Measurements from ENCODE around the gene FMO4.
A peak's percentile ranks its signal among the peaks of the same experiment; 100 is the strongest.
"Not testable (repeated sequence)": the region's sequence is repeated elsewhere in the genome, so short reads cannot be mapped to it uniquely, and the experiment has no call there.

Gene FMO4

GRCh38 chr1:171313835-171314320 lies at the start of gene FMO4:
Gene FMO4 (plus strand): TSS chr1:171314183. CDS start chr1:171319826, 5,643 bp downstream.
- DNase-seq (ENCODE audit: insufficient read length, low spot score) (peak; percentile 93), FAIRE-seq (peak; percentile 80)

- no peak for FAIRE-seq
- DNase-seq (ENCODE audit: insufficient read length, low spot score), result no peak
These were observed 48.3 kb upstream of the FMO4 start for GRCh38 chr1:171265686-171266085.

- DNase-seq (ENCODE audit: insufficient read length, low spot score), result no peak
- no peak for FAIRE-seq
These were observed 47.1 kb upstream of the FMO4 start for GRCh38 chr1:171266930-171267329.

- DNase-seq (ENCODE audit: insufficient read length, low spot score) (no peak), FAIRE-seq (no peak)
These were observed 46.6 kb upstream of the FMO4 start for GRCh38 chr1:171267391-171267790.

GRCh38 chr1:171270806-171271205 lies 43.2 kb upstream of the FMO4 start:
- DNase-seq (ENCODE audit: insufficient read length, low spot score), result no peak
- FAIRE-seq, result no peak

- DNase-seq (ENCODE audit: insufficient read length, low spot score) (no peak), FAIRE-seq (no peak)
These were observed 36.4 kb upstream of the FMO4 start for GRCh38 chr1:171277534-171277933.

GRCh38 chr1:171279234-171279633 lies 34.7 kb upstream of the FMO4 start:
- no peak for FAIRE-seq
- DNase-seq (ENCODE audit: insufficient read length, low spot score), result no peak

- FAIRE-seq, result no peak
- no peak for DNase-seq (ENCODE audit: insufficient read length, low spot score)
These were observed 34.3 kb upstream of the FMO4 start for GRCh38 chr1:171279678-171280077.

- DNase-seq (ENCODE audit: insufficient read length, low spot score), result no peak
These were observed 33.4 kb upstream of the FMO4 start for GRCh38 chr1:171280599-171280998.

GRCh38 chr1:171286032-171286705 lies 27.8 kb upstream of the FMO4 start:
- DNase-seq (ENCODE audit: insufficient read length, low spot score) (peak; percentile 4), FAIRE-seq (no peak)

More at GRCh38 chr1:171280599-171280998, 33.4 kb upstream of the FMO4 start:
- no peak for FAIRE-seq

GRCh38 chr1:171290621-171291020 lies 23.4 kb upstream of the FMO4 start:
- FAIRE-seq (no peak), DNase-seq (ENCODE audit: insufficient read length, low spot score) (no peak)

- no peak for FAIRE-seq
- DNase-seq (ENCODE audit: insufficient read length, low spot score), result no peak
These were observed 21.2 kb upstream of the FMO4 start for GRCh38 chr1:171292799-171293198.

GRCh38 chr1:171295383-171295782 lies 18.6 kb upstream of the FMO4 start:
- not testable (repeated sequence) for FAIRE-seq; DNase-seq (ENCODE audit: insufficient read length, low spot score)

GRCh38 chr1:171295821-171296220 lies 18.2 kb upstream of the FMO4 start:
- FAIRE-seq (no peak), DNase-seq (ENCODE audit: insufficient read length, low spot score) (no peak)

- no peak for FAIRE-seq
- DNase-seq (ENCODE audit: insufficient read length, low spot score), result no peak
These were observed 17.1 kb upstream of the FMO4 start for GRCh38 chr1:171296897-171297296.

GRCh38 chr1:171298696-171299095 lies 15.3 kb upstream of the FMO4 start:
- FAIRE-seq (no peak), DNase-seq (ENCODE audit: insufficient read length, low spot score) (no peak)

- DNase-seq (ENCODE audit: insufficient read length, low spot score) (no peak), FAIRE-seq (no peak)
These were observed 14.6 kb upstream of the FMO4 start for GRCh38 chr1:171299342-171299741.

- FAIRE-seq (no peak), DNase-seq (ENCODE audit: insufficient read length, low spot score) (no peak)
These were observed 13.6 kb upstream of the FMO4 start for GRCh38 chr1:171300401-171300800.

- DNase-seq (ENCODE audit: insufficient read length, low spot score), result no peak
- FAIRE-seq, result no peak
These were observed 3.3 kb upstream of the FMO4 start for GRCh38 chr1:171310661-171311087.

GRCh38 chr1:171311771-171312558 lies 2.0 kb upstream of the FMO4 start:
- FAIRE-seq (no peak), DNase-seq (ENCODE audit: insufficient read length, low spot score) (no peak)

- FAIRE-seq (no peak), DNase-seq (ENCODE audit: insufficient read length, low spot score) (no peak)
These were observed 606 bp upstream of the FMO4 start for GRCh38 chr1:171313319-171313834.

- no peak for FAIRE-seq
- no peak for DNase-seq (ENCODE audit: insufficient read length, low spot score)
These were observed 15.3 kb downstream of the FMO4 start for GRCh38 chr1:171329251-171329650.

All from HTR-8/SVneo (cell line).